ENCODE data around the gene CD59. TPM values are rescaled to one million over a fixed set of nuclear protein-coding genes. Genes with fewer than 3 reads are reported as not detected.

Gene CD59
- total RNA-seq, 1 experiment from 2014 or later, result 597 TPM

DNA sequence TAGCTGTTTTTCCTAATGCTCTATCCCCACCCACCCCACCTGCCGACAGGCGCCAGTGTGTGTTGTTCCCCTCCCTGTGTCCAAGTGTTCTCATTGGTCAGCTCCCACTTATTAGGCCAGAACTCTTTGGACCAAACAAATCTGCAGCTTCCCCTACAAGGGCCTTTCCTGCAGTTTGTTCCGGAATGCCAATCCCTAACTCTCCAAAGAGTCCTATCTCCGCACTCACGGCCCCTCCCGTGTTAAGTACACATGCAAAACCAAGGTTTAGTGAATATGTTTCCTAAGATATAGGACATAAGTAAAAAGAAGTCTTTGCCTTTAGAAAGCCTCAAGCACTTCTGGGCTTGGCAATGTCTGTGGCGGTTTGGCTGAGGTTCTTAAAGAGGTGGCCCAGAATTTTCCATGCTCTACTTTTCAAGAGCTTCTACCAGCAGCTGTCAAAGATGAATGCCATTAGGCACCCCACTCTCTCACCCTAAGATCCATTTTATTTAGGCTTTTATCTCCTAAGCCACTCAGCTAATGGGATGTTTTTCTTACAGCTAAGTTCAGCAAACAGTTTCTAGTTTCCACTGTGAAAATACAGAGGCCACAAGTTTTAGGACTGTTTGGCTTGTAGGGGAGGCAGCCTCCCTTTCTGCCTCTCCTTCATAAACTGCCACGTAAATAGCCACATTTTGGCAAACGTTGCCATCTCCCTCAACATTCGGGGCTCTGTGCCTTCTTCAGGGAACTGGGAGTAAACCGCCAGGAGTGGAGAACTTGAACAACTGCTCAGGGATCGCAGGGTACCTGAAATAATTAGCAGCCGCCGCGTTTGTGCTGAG, 1.6 kb downstream of the CD59 start:
- TF ChIP-seq, protein P1, sequence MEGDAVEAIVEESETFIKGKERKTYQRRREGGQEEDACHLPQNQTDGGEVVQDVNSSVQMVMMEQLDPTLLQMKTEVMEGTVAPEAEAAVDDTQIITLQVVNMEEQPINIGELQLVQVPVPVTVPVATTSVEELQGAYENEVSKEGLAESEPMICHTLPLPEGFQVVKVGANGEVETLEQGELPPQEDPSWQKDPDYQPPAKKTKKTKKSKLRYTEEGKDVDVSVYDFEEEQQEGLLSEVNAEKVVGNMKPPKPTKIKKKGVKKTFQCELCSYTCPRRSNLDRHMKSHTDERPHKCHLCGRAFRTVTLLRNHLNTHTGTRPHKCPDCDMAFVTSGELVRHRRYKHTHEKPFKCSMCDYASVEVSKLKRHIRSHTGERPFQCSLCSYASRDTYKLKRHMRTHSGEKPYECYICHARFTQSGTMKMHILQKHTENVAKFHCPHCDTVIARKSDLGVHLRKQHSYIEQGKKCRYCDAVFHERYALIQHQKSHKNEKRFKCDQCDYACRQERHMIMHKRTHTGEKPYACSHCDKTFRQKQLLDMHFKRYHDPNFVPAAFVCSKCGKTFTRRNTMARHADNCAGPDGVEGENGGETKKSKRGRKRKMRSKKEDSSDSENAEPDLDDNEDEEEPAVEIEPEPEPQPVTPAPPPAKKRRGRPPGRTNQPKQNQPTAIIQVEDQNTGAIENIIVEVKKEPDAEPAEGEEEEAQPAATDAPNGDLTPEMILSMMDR (IDR thresholded peaks at IDR 0.05; ENCODE audit: unreplicated experiment), result no peak
- peaks cover 52% of the 10 kb centered on the region for H3K36me3 Mint-ChIP-seq (ENCODE audit: insufficient read depth, unreplicated experiment)
- BruUV-seq (replicated peaks), result TSS peak; percentile 91

DNA sequence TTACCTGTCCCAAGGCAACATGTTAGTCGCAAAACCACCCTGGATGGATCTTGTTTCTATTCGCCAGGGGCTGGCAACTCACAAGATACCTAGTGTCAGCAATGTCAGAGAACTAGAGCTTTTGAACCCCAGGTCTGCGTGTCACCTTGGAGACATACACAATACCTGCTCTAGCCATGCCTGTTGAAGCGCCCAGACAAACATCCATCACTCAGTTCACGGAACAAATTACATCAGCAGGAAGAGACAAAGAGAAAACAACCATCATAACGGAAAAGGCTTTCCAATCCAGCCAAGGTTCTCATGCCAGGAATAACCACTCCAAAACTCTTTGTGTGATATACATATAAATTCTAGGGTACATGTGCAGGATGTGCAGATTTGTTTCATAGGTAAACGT, 2.2 kb downstream of the CD59 start:
- Mint-ChIP-seq H3K4me1 (ENCODE audit: insufficient read depth, unreplicated experiment) (peaks cover 66% of the 10 kb centered on the region), H3K27ac (ENCODE audit: low read depth, unreplicated experiment) (peak overlapping the region; percentile 35), H3K27me3 (ENCODE audit: insufficient read depth, unreplicated experiment) (no peaks in the 10 kb centered on the region), H3K9me3 (ENCODE audit: unreplicated experiment) (no peaks in the 10 kb centered on the region), H3K36me3 (ENCODE audit: insufficient read depth, unreplicated experiment) (peaks cover 59% of the 10 kb centered on the region), H3K4me3 (ENCODE audit: unreplicated experiment) (peak overlapping the region; percentile 88)
- BruUV-seq (replicated peaks), result no TSS peak
- POLR2A ChIA-PET, result interaction anchor here (0.7 to 11.3 kb wide), 12 partner anchors 9 to 572 kb away, joined by 3 to 409 read pairs (median 6); partner anchors contain the start of genes C11orf91, CSTF3 and FBXO3
- CTCF ChIA-PET, result interaction anchor here (0.8 to 8.1 kb wide), 3 partner anchors 9 to 33 kb away, joined by 3 to 78 read pairs (median 8); partner anchors contain the start of gene C11orf91
- intact Hi-C loops (cut with micrococcal nuclease), result no loop called here
- peak; percentile 37 for DNase-seq (ENCODE audit: unreplicated experiment)
- TF ChIP-seq, protein P1 (IDR thresholded peaks at IDR 0.05; ENCODE audit: unreplicated experiment), result no peak

More for the DNA sequence above, 1.6 kb downstream of the CD59 start:
- intact Hi-C loops (cut with micrococcal nuclease), result loop anchor here (5.0 kb wide), 2 partner anchors 567 to 758 kb away; no protein-coding TSS in a partner anchor
- ChIA-PET POLR2A (interaction anchor here (0.9 to 11.3 kb wide), 12 partner anchors 8 to 573 kb away, joined by 3 to 409 read pairs (median 6); partner anchors contain the start of genes C11orf91, CSTF3 and FBXO3), CTCF (interaction anchor here (0.8 to 8.1 kb wide), 3 partner anchors 8 to 33 kb away, joined by 3 to 78 read pairs (median 8); partner anchors contain the start of gene C11orf91)
- Mint-ChIP-seq H3K27ac (ENCODE audit: low read depth, unreplicated experiment) (peak overlapping the region; percentile 90), H3K4me1 (ENCODE audit: insufficient read depth, unreplicated experiment) (peaks cover 62% of the 10 kb centered on the region), H3K4me3 (ENCODE audit: unreplicated experiment) (peak overlapping the region; percentile 88), H3K9me3 (ENCODE audit: unreplicated experiment) (no peaks in the 10 kb centered on the region), H3K27me3 (ENCODE audit: insufficient read depth, unreplicated experiment) (no peaks in the 10 kb centered on the region)
- peak; percentile 69 for DNase-seq (ENCODE audit: unreplicated experiment)

GRCh38 chr11:33731723-33732531, 4.3 kb downstream of the CD59 start:
- CTCF ChIA-PET, result interaction anchor here (0.5 to 8.1 kb wide), 4 partner anchors 16 to 605 kb away, joined by 3 to 78 read pairs (median 4); no protein-coding TSS in a partner anchor
- intact Hi-C loops (cut with micrococcal nuclease), result no loop called here

More at GRCh38 chr11:33731723-33732531, 4.3 kb downstream of the CD59 start:
- peaks cover 49% of the 10 kb centered on the region for H3K4me1 Mint-ChIP-seq (ENCODE audit: insufficient read depth, unreplicated experiment)
- peaks cover 76% of the 10 kb centered on the region for H3K36me3 Mint-ChIP-seq (ENCODE audit: insufficient read depth, unreplicated experiment)
- H3K27me3 Mint-ChIP-seq (ENCODE audit: insufficient read depth, unreplicated experiment), result no peaks in the 10 kb centered on the region
- BruUV-seq (replicated peaks), result no TSS peak
- POLR2A ChIA-PET, result interaction anchor here (1.0 to 7.1 kb wide), 3 partner anchors 9 to 94 kb away, joined by 3 to 70 read pairs (median 4); no protein-coding TSS in a partner anchor
- DNase-seq (ENCODE audit: unreplicated experiment), result no peak
- H3K27ac Mint-ChIP-seq (ENCODE audit: low read depth, unreplicated experiment), result peak overlapping the region; percentile 50
- TF ChIP-seq, protein P1 (IDR thresholded peaks at IDR 0.05; ENCODE audit: unreplicated experiment), result no peak
- H3K9me3 Mint-ChIP-seq (ENCODE audit: unreplicated experiment), result no peaks in the 10 kb centered on the region
- H3K4me3 Mint-ChIP-seq (ENCODE audit: unreplicated experiment), result peak overlapping the region; percentile 88

Data from MCF 10A (cell line).